ENCODE data around the gene TLR4. TPM values are rescaled to one million over a fixed set of nuclear protein-coding genes. Genes with fewer than 3 reads are reported as not detected.
A peak's percentile ranks its signal among the peaks of the same experiment; 100 is the strongest.

TLR4 gene
- total RNA-seq, 1 donor from 2014 or later = 8.9 TPM

- Histone ChIP-seq H3K4me3 (ENCODE audit: low read length in 3 of 3) (no peak overlapping the region), H3K9me3 (ENCODE audit: control insufficient read depth in 3 of 3, low read length in 3 of 3) (no peaks in the 10 kb centered on the region), H3K27me3 (ENCODE audit: control insufficient read depth in 3 of 3, insufficient read depth in 3 of 3, low read length in 3 of 3) (no peaks in the 10 kb centered on the region), H3K4me1 (ENCODE audit: control insufficient read depth in 3 of 3, insufficient read depth in 3 of 3, low read length in 3 of 3) (no peaks in the 10 kb centered on the region), H3K9ac (ENCODE audit: low read depth in 1 of 3, low read length in 3 of 3) (no peak overlapping the region), H3K27ac (ENCODE audit: low read depth, low read length) (no peak overlapping the region), H3K36me3 (ENCODE audit: control insufficient read depth in 3 of 3, insufficient read depth in 3 of 3, low read length in 3 of 3) (no peaks in the 10 kb centered on the region)
Measured at GRCh38 chr9:117681888-117682287, 22.3 kb upstream of the TLR4 start.

- Histone ChIP-seq H3K4me1 (ENCODE audit: control insufficient read depth in 3 of 3, insufficient read depth in 3 of 3, low read length in 3 of 3) (no peaks in the 10 kb centered on the region), H3K9ac (ENCODE audit: low read depth in 1 of 3, low read length in 3 of 3) (no peak overlapping the region), H3K9me3 (ENCODE audit: control insufficient read depth in 3 of 3, low read length in 3 of 3) (no peaks in the 10 kb centered on the region), H3K36me3 (ENCODE audit: control insufficient read depth in 3 of 3, insufficient read depth in 3 of 3, low read length in 3 of 3) (no peaks in the 10 kb centered on the region), H3K27me3 (ENCODE audit: control insufficient read depth in 3 of 3, insufficient read depth in 3 of 3, low read length in 3 of 3) (no peaks in the 10 kb centered on the region), H3K4me3 (ENCODE audit: low read length in 3 of 3) (no peak overlapping the region), H3K27ac (ENCODE audit: low read depth, low read length) (no peak overlapping the region)
Measured at GRCh38 chr9:117682955-117683710, 21.1 kb upstream of the TLR4 start.

GRCh38 chr9:117687532-117687931, 16.7 kb upstream of the TLR4 start:
- no peak overlapping the region for H3K9ac ChIP-seq (ENCODE audit: low read depth in 1 of 3, low read length in 3 of 3)
- no peaks in the 10 kb centered on the region for H3K9me3 ChIP-seq (ENCODE audit: control insufficient read depth in 3 of 3, low read length in 3 of 3)
- no peaks in the 10 kb centered on the region for H3K27me3 ChIP-seq (ENCODE audit: control insufficient read depth in 3 of 3, insufficient read depth in 3 of 3, low read length in 3 of 3)
- H3K4me1 ChIP-seq (ENCODE audit: control insufficient read depth in 3 of 3, insufficient read depth in 3 of 3, low read length in 3 of 3) = no peaks in the 10 kb centered on the region
- H3K36me3 ChIP-seq (ENCODE audit: control insufficient read depth in 3 of 3, insufficient read depth in 3 of 3, low read length in 3 of 3) = no peaks in the 10 kb centered on the region
- H3K4me3 ChIP-seq (ENCODE audit: low read length in 3 of 3) = no peak overlapping the region
- H3K27ac ChIP-seq (ENCODE audit: low read depth, low read length) = no peak overlapping the region

- Histone ChIP-seq H3K27ac (ENCODE audit: low read depth, low read length) (no peak overlapping the region), H3K36me3 (ENCODE audit: control insufficient read depth in 3 of 3, insufficient read depth in 3 of 3, low read length in 3 of 3) (no peaks in the 10 kb centered on the region), H3K4me1 (ENCODE audit: control insufficient read depth in 3 of 3, insufficient read depth in 3 of 3, low read length in 3 of 3) (no peaks in the 10 kb centered on the region), H3K27me3 (ENCODE audit: control insufficient read depth in 3 of 3, insufficient read depth in 3 of 3, low read length in 3 of 3) (no peaks in the 10 kb centered on the region), H3K9me3 (ENCODE audit: control insufficient read depth in 3 of 3, low read length in 3 of 3) (no peaks in the 10 kb centered on the region), H3K9ac (ENCODE audit: low read depth in 1 of 3, low read length in 3 of 3) (no peak overlapping the region), H3K4me3 (ENCODE audit: low read length in 3 of 3) (no peak overlapping the region)
Measured at GRCh38 chr9:117691367-117691766, 12.8 kb upstream of the TLR4 start.

GRCh38 chr9:117696154-117696553, 8.0 kb upstream of the TLR4 start:
- no peaks in the 10 kb centered on the region for H3K36me3 ChIP-seq (ENCODE audit: control insufficient read depth in 3 of 3, insufficient read depth in 3 of 3, low read length in 3 of 3)
- no peak overlapping the region for H3K4me3 ChIP-seq (ENCODE audit: low read length in 3 of 3)
- no peak overlapping the region for H3K27ac ChIP-seq (ENCODE audit: low read depth, low read length)
- no peaks in the 10 kb centered on the region for H3K4me1 ChIP-seq (ENCODE audit: control insufficient read depth in 3 of 3, insufficient read depth in 3 of 3, low read length in 3 of 3)
- no peaks in the 10 kb centered on the region for H3K9me3 ChIP-seq (ENCODE audit: control insufficient read depth in 3 of 3, low read length in 3 of 3)
- H3K9ac ChIP-seq (ENCODE audit: low read depth in 1 of 3, low read length in 3 of 3) = no peak overlapping the region
- no peaks in the 10 kb centered on the region for H3K27me3 ChIP-seq (ENCODE audit: control insufficient read depth in 3 of 3, insufficient read depth in 3 of 3, low read length in 3 of 3)

GRCh38 chr9:117697046-117697445, 7.2 kb upstream of the TLR4 start:
- Histone ChIP-seq H3K4me3 (ENCODE audit: low read length in 3 of 3) (no peak overlapping the region), H3K27ac (ENCODE audit: low read depth, low read length) (no peak overlapping the region), H3K36me3 (ENCODE audit: control insufficient read depth in 3 of 3, insufficient read depth in 3 of 3, low read length in 3 of 3) (no peaks in the 10 kb centered on the region), H3K27me3 (ENCODE audit: control insufficient read depth in 3 of 3, insufficient read depth in 3 of 3, low read length in 3 of 3) (no peaks in the 10 kb centered on the region), H3K9ac (ENCODE audit: low read depth in 1 of 3, low read length in 3 of 3) (no peak overlapping the region), H3K9me3 (ENCODE audit: control insufficient read depth in 3 of 3, low read length in 3 of 3) (no peaks in the 10 kb centered on the region), H3K4me1 (ENCODE audit: control insufficient read depth in 3 of 3, insufficient read depth in 3 of 3, low read length in 3 of 3) (no peaks in the 10 kb centered on the region)

GRCh38 chr9:117703537-117703936, 666 bp upstream of the TLR4 start:
- peak overlapping the region; percentile 78 for H3K27ac ChIP-seq (ENCODE audit: low read depth, low read length)
- H3K36me3 ChIP-seq (ENCODE audit: control insufficient read depth in 3 of 3, insufficient read depth in 3 of 3, low read length in 3 of 3) = peaks cover 0 to 4% (median 0%) of the 10 kb centered on the region in 3 donors
- H3K4me3 ChIP-seq (ENCODE audit: low read length in 3 of 3) = peak overlapping the region; percentile 65 to 74 (median 74)
- H3K4me1 ChIP-seq (ENCODE audit: control insufficient read depth in 3 of 3, insufficient read depth in 3 of 3, low read length in 3 of 3) = peaks cover 0 to 7% (median 5%) of the 10 kb centered on the region in 3 donors
- peak overlapping the region in 2 of 3 donors; percentile 67 to 79 for H3K9ac ChIP-seq (ENCODE audit: low read depth in 1 of 3, low read length in 3 of 3)
- H3K9me3 ChIP-seq (ENCODE audit: control insufficient read depth in 3 of 3, low read length in 3 of 3) = no peaks in the 10 kb centered on the region
- H3K27me3 ChIP-seq (ENCODE audit: control insufficient read depth in 3 of 3, insufficient read depth in 3 of 3, low read length in 3 of 3) = no peaks in the 10 kb centered on the region

GRCh38 chr9:117704597-117704996, 394 bp downstream of the TLR4 start:
- Histone ChIP-seq H3K27me3 (ENCODE audit: control insufficient read depth in 3 of 3, insufficient read depth in 3 of 3, low read length in 3 of 3) (no peaks in the 10 kb centered on the region), H3K36me3 (ENCODE audit: control insufficient read depth in 3 of 3, insufficient read depth in 3 of 3, low read length in 3 of 3) (peaks cover 0 to 4% (median 0%) of the 10 kb centered on the region in 3 donors), H3K9me3 (ENCODE audit: control insufficient read depth in 3 of 3, low read length in 3 of 3) (no peaks in the 10 kb centered on the region), H3K4me3 (ENCODE audit: low read length in 3 of 3) (peak overlapping the region; percentile 65 to 74 (median 74)), H3K4me1 (ENCODE audit: control insufficient read depth in 3 of 3, insufficient read depth in 3 of 3, low read length in 3 of 3) (peaks cover 0 to 7% (median 5%) of the 10 kb centered on the region in 3 donors), H3K27ac (ENCODE audit: low read depth, low read length) (peak overlapping the region; percentile 78), H3K9ac (ENCODE audit: low read depth in 1 of 3, low read length in 3 of 3) (peak overlapping the region; percentile 67 to 79 (median 79))

- H3K9ac ChIP-seq (ENCODE audit: low read depth in 1 of 3, low read length in 3 of 3) = peak overlapping the region in 2 of 3 donors; percentile 67 to 79
- H3K4me1 ChIP-seq (ENCODE audit: control insufficient read depth in 3 of 3, insufficient read depth in 3 of 3, low read length in 3 of 3) = peaks cover 0 to 7% (median 5%) of the 10 kb centered on the region in 3 donors
- peak overlapping the region; percentile 24 to 74 (median 34) for H3K4me3 ChIP-seq (ENCODE audit: low read length in 3 of 3)
- H3K9me3 ChIP-seq (ENCODE audit: control insufficient read depth in 3 of 3, low read length in 3 of 3) = no peaks in the 10 kb centered on the region
- H3K27me3 ChIP-seq (ENCODE audit: control insufficient read depth in 3 of 3, insufficient read depth in 3 of 3, low read length in 3 of 3) = no peaks in the 10 kb centered on the region
- H3K36me3 ChIP-seq (ENCODE audit: control insufficient read depth in 3 of 3, insufficient read depth in 3 of 3, low read length in 3 of 3) = peaks cover 0 to 4% (median 0%) of the 10 kb centered on the region in 3 donors
- peak overlapping the region; percentile 78 for H3K27ac ChIP-seq (ENCODE audit: low read depth, low read length)
Measured at GRCh38 chr9:117705386-117705785, 1.2 kb downstream of the TLR4 start.

- no peaks in the 10 kb centered on the region for H3K27me3 ChIP-seq (ENCODE audit: control insufficient read depth in 3 of 3, insufficient read depth in 3 of 3, low read length in 3 of 3)
- peak overlapping the region in 2 of 3 donors; percentile 2 to 44 for H3K4me3 ChIP-seq (ENCODE audit: low read length in 3 of 3)
- peaks cover 0 to 7% (median 5%) of the 10 kb centered on the region in 3 donors for H3K4me1 ChIP-seq (ENCODE audit: control insufficient read depth in 3 of 3, insufficient read depth in 3 of 3, low read length in 3 of 3)
- no peaks in the 10 kb centered on the region for H3K9me3 ChIP-seq (ENCODE audit: control insufficient read depth in 3 of 3, low read length in 3 of 3)
- no peak overlapping the region for H3K9ac ChIP-seq (ENCODE audit: low read depth in 1 of 3, low read length in 3 of 3)
- H3K36me3 ChIP-seq (ENCODE audit: control insufficient read depth in 3 of 3, insufficient read depth in 3 of 3, low read length in 3 of 3) = peaks cover 0 to 4% (median 0%) of the 10 kb centered on the region in 3 donors
- no peak overlapping the region for H3K27ac ChIP-seq (ENCODE audit: low read depth, low read length)
Measured at GRCh38 chr9:117706421-117707116, 2.4 kb downstream of the TLR4 start.
